ENCODE data around the gene TRIP10. TPM values are rescaled to one million over a fixed set of nuclear protein-coding genes. Genes with fewer than 3 reads are reported as not detected.
A peak's percentile ranks its signal among the peaks of the same experiment; 100 is the strongest.

Gene TRIP10
- total and polyA plus RNA-seq, 2 of the 13 experiments (the other 11 are each of a cell fraction or from before 2014, with no cell fraction given): 32.5 to 33.2 TPM

DNA sequence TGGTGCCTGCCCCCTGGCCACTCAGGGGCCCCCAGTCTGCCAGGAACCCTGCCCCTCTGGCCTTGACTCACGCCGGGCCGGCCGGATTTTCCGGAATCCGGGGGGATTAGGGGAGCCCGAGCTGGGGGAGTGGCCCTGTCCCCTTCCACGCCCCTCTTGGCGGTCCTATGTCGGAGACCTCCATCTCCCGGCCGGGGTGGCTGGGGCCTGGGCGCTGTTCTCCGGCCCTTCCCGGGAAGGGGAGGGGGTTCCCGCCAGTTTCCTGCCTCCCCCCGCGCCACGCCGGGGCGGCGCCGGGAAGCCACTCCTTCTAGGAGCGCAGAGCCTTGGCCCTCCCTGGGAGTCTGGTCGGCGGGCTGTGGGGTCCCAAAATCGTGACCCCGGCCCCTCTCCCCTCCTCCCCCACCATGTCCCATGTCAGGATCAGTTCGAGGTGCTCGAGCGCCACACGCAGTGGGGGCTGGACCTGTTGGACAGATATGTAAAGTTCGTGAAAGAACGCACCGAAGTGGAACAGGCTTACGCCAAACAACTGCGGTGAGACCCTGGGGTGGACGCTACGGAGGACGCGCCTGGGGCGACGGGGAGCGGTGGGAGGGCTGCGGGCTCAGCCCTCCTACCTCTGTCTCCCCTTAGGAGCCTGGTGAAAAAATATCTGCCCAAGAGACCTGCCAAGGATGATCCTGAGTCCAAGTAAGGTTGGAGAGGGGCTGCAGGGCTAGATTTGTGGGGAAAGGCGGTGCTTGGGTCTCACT is 1.3 kb downstream of the TRIP10 start (continued):
- no peak for TF ChIP-seq ZNF142 (CRISPR knock-in tag; IDR thresholded peaks at IDR 0.05)
- no peak for TF ChIP-seq ZNF337 (CRISPR knock-in tag; IDR thresholded peaks at IDR 0.05; ENCODE audit: borderline replicate concordance, low read depth)
- TF ChIP-seq PAX8 (CRISPR knock-in tag; IDR thresholded peaks at IDR 0.05; ENCODE audit: borderline replicate concordance): no peak
- no peak for TF ChIP-seq ZHX1 (CRISPR knock-in tag; IDR thresholded peaks at IDR 0.05; ENCODE audit: low read depth)
- no peak for TF ChIP-seq ONECUT2 (CRISPR knock-in tag; IDR thresholded peaks at IDR 0.05)
- TF ChIP-seq, protein P1, sequence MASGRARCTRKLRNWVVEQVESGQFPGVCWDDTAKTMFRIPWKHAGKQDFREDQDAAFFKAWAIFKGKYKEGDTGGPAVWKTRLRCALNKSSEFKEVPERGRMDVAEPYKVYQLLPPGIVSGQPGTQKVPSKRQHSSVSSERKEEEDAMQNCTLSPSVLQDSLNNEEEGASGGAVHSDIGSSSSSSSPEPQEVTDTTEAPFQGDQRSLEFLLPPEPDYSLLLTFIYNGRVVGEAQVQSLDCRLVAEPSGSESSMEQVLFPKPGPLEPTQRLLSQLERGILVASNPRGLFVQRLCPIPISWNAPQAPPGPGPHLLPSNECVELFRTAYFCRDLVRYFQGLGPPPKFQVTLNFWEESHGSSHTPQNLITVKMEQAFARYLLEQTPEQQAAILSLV (CRISPR knock-in tag; IDR thresholded peaks at IDR 0.05; ENCODE audit: borderline replicate concordance): no peak
- no peak for TF ChIP-seq RBAK (CRISPR knock-in tag; IDR thresholded peaks at IDR 0.05)
- TF ChIP-seq ZNF331 (CRISPR knock-in tag; IDR thresholded peaks at IDR 0.05): 0 out of 2 replicates have a peak, but pooled peaks have one; percentile 10
- TF ChIP-seq STAT5B (CRISPR knock-in tag; IDR thresholded peaks at IDR 0.05): no peak
- TF ChIP-seq, protein P2, sequence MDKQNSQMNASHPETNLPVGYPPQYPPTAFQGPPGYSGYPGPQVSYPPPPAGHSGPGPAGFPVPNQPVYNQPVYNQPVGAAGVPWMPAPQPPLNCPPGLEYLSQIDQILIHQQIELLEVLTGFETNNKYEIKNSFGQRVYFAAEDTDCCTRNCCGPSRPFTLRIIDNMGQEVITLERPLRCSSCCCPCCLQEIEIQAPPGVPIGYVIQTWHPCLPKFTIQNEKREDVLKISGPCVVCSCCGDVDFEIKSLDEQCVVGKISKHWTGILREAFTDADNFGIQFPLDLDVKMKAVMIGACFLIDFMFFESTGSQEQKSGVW (CRISPR knock-in tag; IDR thresholded peaks at IDR 0.05; ENCODE audit: borderline replicate concordance): no peak
- TF ChIP-seq PITX1 (CRISPR knock-in tag; IDR thresholded peaks at IDR 0.05): peak; percentile 88
- peak; percentile 58 for TF ChIP-seq HNRNPK (IDR thresholded peaks at IDR 0.05; ENCODE audit: low read depth, low read length, poor library complexity, severe bottlenecking)
- TF ChIP-seq ZNF547 (CRISPR knock-in tag; IDR thresholded peaks at IDR 0.05): no peak
- no peak for TF ChIP-seq ZNF619 (CRISPR knock-in tag; IDR thresholded peaks at IDR 0.05)
- TF ChIP-seq, protein P3, sequence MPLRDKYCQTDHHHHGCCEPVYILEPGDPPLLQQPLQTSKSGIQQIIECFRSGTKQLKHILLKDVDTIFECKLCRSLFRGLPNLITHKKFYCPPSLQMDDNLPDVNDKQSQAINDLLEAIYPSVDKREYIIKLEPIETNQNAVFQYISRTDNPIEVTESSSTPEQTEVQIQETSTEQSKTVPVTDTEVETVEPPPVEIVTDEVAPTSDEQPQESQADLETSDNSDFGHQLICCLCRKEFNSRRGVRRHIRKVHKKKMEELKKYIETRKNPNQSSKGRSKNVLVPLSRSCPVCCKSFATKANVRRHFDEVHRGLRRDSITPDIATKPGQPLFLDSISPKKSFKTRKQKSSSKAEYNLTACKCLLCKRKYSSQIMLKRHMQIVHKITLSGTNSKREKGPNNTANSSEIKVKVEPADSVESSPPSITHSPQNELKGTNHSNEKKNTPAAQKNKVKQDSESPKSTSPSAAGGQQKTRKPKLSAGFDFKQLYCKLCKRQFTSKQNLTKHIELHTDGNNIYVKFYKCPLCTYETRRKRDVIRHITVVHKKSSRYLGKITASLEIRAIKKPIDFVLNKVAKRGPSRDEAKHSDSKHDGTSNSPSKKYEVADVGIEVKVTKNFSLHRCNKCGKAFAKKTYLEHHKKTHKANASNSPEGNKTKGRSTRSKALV (CRISPR knock-in tag; IDR thresholded peaks at IDR 0.05): no peak

All from HepG2 (cell line).